Astrocyte (in vitro differentiated cells and primary cell): ENCODE measurements around the gene RASSF3. TPM values are rescaled to one million over a fixed set of nuclear protein-coding genes. Genes with fewer than 3 reads are reported as not detected.

Source experiments
- DNase-seq: peaks from one replicate; pipeline ENCODE4 v3.0.0-alpha.2; 2010; ENCODE audit warnings: low read depth
- FAIRE-seq: peaks from 2 replicates; lab custom pipeline; 2011; peaks lifted over from hg19 to GRCh38; lab: Jason Lieb, UNC
- H2AFZ ChIP-seq: 2 replicates; pipeline ENCODE4 v1.6.0; 2012; ENCODE audit warnings: low read depth, low read length, inconsistent platforms
- H3K27ac ChIP-seq: 2 replicates; pipeline ENCODE4 v1.5.1; 2011; ENCODE audit warnings: low read depth, low read length, inconsistent platforms
- H3K27me3 ChIP-seq: 2 replicates; pipeline ENCODE4 v1.6.0; 2011; ENCODE audit warnings: low read length, inconsistent platforms; ENCODE audit not compliant: insufficient read depth
- H3K36me3 ChIP-seq: 2 replicates; pipeline ENCODE4 v1.5.1; 2011; ENCODE audit warnings: low read length, inconsistent platforms; ENCODE audit not compliant: insufficient read depth
- H3K4me1 ChIP-seq: 2 replicates; pipeline ENCODE4 v1.5.1; 2011; ENCODE audit warnings: low read length, inconsistent platforms; ENCODE audit not compliant: insufficient read depth
- H3K4me2 ChIP-seq: 2 replicates; pipeline ENCODE4 v1.6.0; 2012; ENCODE audit warnings: low read length, inconsistent platforms
- H3K4me3 ChIP-seq: 2 replicates; pipeline ENCODE4 v1.5.1; 2011; ENCODE audit warnings: low read depth, mild to moderate bottlenecking, low read length, inconsistent platforms; ENCODE audit not compliant: insufficient read depth
- H3K79me2 ChIP-seq: 2 replicates; pipeline ENCODE4 v1.6.0; 2012; ENCODE audit warnings: mild to moderate bottlenecking, low read length, inconsistent platforms; ENCODE audit not compliant: insufficient read depth
- H3K9ac ChIP-seq: 2 replicates; pipeline ENCODE4 v1.6.0; 2012; ENCODE audit warnings: mild to moderate bottlenecking, low read length, inconsistent platforms
- H3K9me3 ChIP-seq: 2 replicates; pipeline ENCODE4 v1.5.1; 2012; ENCODE audit warnings: low read depth, mild to moderate bottlenecking, low read length, inconsistent platforms; ENCODE audit not compliant: insufficient read depth
- H4K20me1 ChIP-seq: 2 replicates; pipeline ENCODE4 v1.6.0; 2012; ENCODE audit warnings: low read length, inconsistent platforms; ENCODE audit not compliant: insufficient read depth
- H3K27ac Mint-ChIP-seq: one replicate; pipeline ENCODE4 v1.8.0; 2021; ENCODE audit warnings: mild to moderate bottlenecking, mixed read lengths; ENCODE audit not compliant: unreplicated experiment
- H3K27me3 Mint-ChIP-seq: one replicate; pipeline ENCODE4 v1.8.0; 2021; ENCODE audit warnings: low read depth, mixed read lengths; ENCODE audit not compliant: unreplicated experiment
- H3K36me3 Mint-ChIP-seq: one replicate; pipeline ENCODE4 v1.8.0; 2021; ENCODE audit warnings: low read depth, mixed read lengths; ENCODE audit not compliant: unreplicated experiment
- H3K4me1 Mint-ChIP-seq: one replicate; pipeline ENCODE4 v1.8.0; 2021; ENCODE audit warnings: low read depth, mixed read lengths; ENCODE audit not compliant: unreplicated experiment
- H3K4me3 Mint-ChIP-seq: one replicate; pipeline ENCODE4 v1.8.0; 2021; ENCODE audit warnings: mild to moderate bottlenecking, moderate library complexity, mixed read lengths; ENCODE audit not compliant: unreplicated experiment
- H3K9me3 Mint-ChIP-seq: one replicate; pipeline ENCODE4 v1.8.0; 2021; ENCODE audit warnings: mild to moderate bottlenecking, mixed read lengths; ENCODE audit not compliant: unreplicated experiment
- EZH2 ChIP-seq: IDR thresholded peaks from 2 replicates; pipeline ENCODE4 v1.6.1; 2012; ENCODE audit warnings: mild to moderate bottlenecking, low read length, inconsistent platforms; ENCODE audit not compliant: insufficient read depth
- total RNA-seq: library from RNA; stranded (reverse); gene quantifications from 2 replicates; pipeline ENCODE4 v1.2.1, GENCODE V29; 2021
- TF ChIP-seq, protein P1 (sequence below): IDR thresholded peaks from 2 replicates; pipeline ENCODE4 v1.5.1; 2011; ENCODE audit warnings: low read depth, mild to moderate bottlenecking, inconsistent platforms, low read length, moderate library complexity; ENCODE audit not compliant: insufficient read depth

RASSF3 gene
- total RNA-seq, 1 donor from 2014 or later = 18.3 TPM

DNA sequence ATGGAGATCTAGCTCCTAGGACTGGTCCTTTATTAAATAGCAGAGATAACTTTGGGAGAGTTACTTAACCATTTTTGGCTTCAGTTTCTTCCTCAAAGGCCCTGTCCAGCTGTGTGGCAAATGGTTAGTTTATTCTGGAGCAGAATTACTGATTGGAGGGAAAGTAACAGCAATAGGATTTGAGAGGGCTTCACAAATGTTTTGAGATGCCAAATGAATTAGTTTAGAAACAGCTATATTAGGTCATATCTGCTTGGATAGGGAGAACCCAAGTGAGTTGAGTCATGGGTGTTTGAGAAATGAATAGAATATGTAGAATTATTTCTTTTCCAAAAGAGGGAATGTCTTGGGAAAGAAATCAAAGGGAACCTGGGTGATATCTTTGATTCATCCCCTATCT, 17.5 kb downstream of the RASSF3 start:
- H3K27me3 ChIP-seq = no peaks in the 10 kb centered on the region
- Mint-ChIP-seq H3K36me3 (peaks cover 6% of the 10 kb centered on the region), H3K9me3 (peaks cover 4% of the 10 kb centered on the region), H3K27ac (no peak overlapping the region), H3K27me3 (no peaks in the 10 kb centered on the region), H3K4me3 (no peak overlapping the region), H3K4me1 (peaks cover 21% of the 10 kb centered on the region)
- no peak overlapping the region for H2AFZ ChIP-seq
- peak overlapping the region; percentile 35 for H3K27ac ChIP-seq
- H3K9me3 ChIP-seq = no peaks in the 10 kb centered on the region
- H3K4me2 ChIP-seq = peak overlapping the region; percentile 26
- TF ChIP-seq EZH2 = no peak
- TF ChIP-seq, protein P1, sequence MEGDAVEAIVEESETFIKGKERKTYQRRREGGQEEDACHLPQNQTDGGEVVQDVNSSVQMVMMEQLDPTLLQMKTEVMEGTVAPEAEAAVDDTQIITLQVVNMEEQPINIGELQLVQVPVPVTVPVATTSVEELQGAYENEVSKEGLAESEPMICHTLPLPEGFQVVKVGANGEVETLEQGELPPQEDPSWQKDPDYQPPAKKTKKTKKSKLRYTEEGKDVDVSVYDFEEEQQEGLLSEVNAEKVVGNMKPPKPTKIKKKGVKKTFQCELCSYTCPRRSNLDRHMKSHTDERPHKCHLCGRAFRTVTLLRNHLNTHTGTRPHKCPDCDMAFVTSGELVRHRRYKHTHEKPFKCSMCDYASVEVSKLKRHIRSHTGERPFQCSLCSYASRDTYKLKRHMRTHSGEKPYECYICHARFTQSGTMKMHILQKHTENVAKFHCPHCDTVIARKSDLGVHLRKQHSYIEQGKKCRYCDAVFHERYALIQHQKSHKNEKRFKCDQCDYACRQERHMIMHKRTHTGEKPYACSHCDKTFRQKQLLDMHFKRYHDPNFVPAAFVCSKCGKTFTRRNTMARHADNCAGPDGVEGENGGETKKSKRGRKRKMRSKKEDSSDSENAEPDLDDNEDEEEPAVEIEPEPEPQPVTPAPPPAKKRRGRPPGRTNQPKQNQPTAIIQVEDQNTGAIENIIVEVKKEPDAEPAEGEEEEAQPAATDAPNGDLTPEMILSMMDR = no peak
- H3K9ac ChIP-seq = no peak overlapping the region
- peaks cover 70% of the 10 kb centered on the region for H3K79me2 ChIP-seq
- no peaks in the 10 kb centered on the region for H4K20me1 ChIP-seq
- H3K36me3 ChIP-seq = no peaks in the 10 kb centered on the region
- no peak overlapping the region for H3K4me3 ChIP-seq
- FAIRE-seq (no peak), DNase-seq (peak; percentile 92)
- peaks cover 25% of the 10 kb centered on the region for H3K4me1 ChIP-seq

DNA sequence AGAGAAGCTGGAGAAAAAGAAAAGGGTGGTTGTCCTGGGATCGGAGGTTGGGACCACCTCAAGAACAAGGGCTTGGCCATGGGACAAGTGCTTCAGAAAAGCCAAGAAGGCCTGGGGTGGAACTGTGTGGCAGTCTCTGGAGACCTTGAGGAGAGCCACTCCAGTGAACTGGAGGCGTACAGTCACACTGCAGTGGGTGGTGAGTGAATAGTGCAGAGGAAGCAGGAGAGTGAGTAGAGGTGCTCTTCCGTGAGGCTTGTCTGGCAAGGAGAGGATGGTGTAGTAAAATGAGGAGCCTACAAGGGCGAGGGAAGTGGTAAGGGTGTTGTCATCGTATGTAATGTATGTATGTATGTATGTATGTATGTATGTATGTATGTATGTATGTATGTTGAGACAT, 20.9 kb downstream of the RASSF3 start:
- no peaks in the 10 kb centered on the region for H3K27me3 Mint-ChIP-seq

More for the DNA sequence above, 20.9 kb downstream of the RASSF3 start:
- peaks cover 67% of the 10 kb centered on the region for H3K79me2 ChIP-seq
- Mint-ChIP-seq H3K4me1 (peaks cover 14% of the 10 kb centered on the region), H3K36me3 (peaks cover 7% of the 10 kb centered on the region), H3K27ac (no peak overlapping the region), H3K9me3 (peaks cover 4% of the 10 kb centered on the region), H3K4me3 (no peak overlapping the region)
- H4K20me1 ChIP-seq = peaks cover 3% of the 10 kb centered on the region
- no peak for TF ChIP-seq EZH2
- TF ChIP-seq, protein P1 = no peak
- no peaks in the 10 kb centered on the region for H3K9me3 ChIP-seq
- H3K4me2 ChIP-seq = no peak overlapping the region
- peaks cover 12% of the 10 kb centered on the region for H3K4me1 ChIP-seq
- H3K27me3 ChIP-seq = no peaks in the 10 kb centered on the region
- H3K9ac ChIP-seq = no peak overlapping the region
- no peaks in the 10 kb centered on the region for H3K36me3 ChIP-seq
- no peak overlapping the region for H3K4me3 ChIP-seq
- H2AFZ ChIP-seq = no peak overlapping the region
- FAIRE-seq = no peak
- H3K27ac ChIP-seq = no peak overlapping the region
- DNase-seq = no peak
